GM13977 (cell line): ENCODE data around the gene GPR15LG.
A peak's percentile ranks its signal among the peaks of the same experiment; 100 is the strongest.

Experiments
- DNase-seq: peaks from one replicate; pipeline ENCODE4 v3.0.0; 2012; ENCODE audit warnings: low spot score
- CTCF ChIP-seq: IDR thresholded peaks from 2 replicates; pipeline ENCODE4 v1.5.1; 2012; ENCODE audit warnings: mild to moderate bottlenecking, control low read depth; ENCODE audit not compliant: insufficient read depth; ENCODE audit errors: extremely low read depth, missing control alignments
- in situ Hi-C: fragments of 300-500 bp; cut with MboI; formaldehyde crosslinking; loops from one replicate; pipeline ENCODE4 v1.12.0; 2022; ENCODE audit warnings: low sequenced_read_pairs, low pct_unique_long_range_greater_than_20kb, mixed read lengths, inconsistent platforms; ENCODE audit not compliant: unreplicated experiment

The GPR15LG gene

GRCh38 chr10:84202349-84202748 lies 28.7 kb downstream of the GPR15LG start:
- no peak for TF ChIP-seq CTCF
- DNase-seq, result no peak
- in situ Hi-C loops, result no loop called here

- DNase-seq, result peak; percentile 75
- in situ Hi-C loops, result no loop called here
- peak; percentile 74 for TF ChIP-seq CTCF
Measured at GRCh38 chr10:84204122-84204521, 30.5 kb downstream of the GPR15LG start.

GRCh38 chr10:84204610-84205009 lies 31.0 kb downstream of the GPR15LG start:
- TF ChIP-seq CTCF, result no peak
- no peak for DNase-seq
- in situ Hi-C loops, result loop anchor here (5.0 kb wide), 1 partner anchor 42 kb away; no protein-coding TSS in a partner anchor

GRCh38 chr10:84205049-84205852 lies 31.6 kb downstream of the GPR15LG start:
- peak; percentile 82 for DNase-seq
- in situ Hi-C loops, result loop anchor here (5.0 kb wide), 1 partner anchor 43 kb away; no protein-coding TSS in a partner anchor
- TF ChIP-seq CTCF, result peak; percentile 92

GRCh38 chr10:84205853-84206525 lies 32.4 kb downstream of the GPR15LG start:
- in situ Hi-C loops, result loop anchor here (5.0 kb wide), 1 partner anchor 44 kb away; no protein-coding TSS in a partner anchor
- no peak for DNase-seq
- TF ChIP-seq CTCF, result no peak

DNA sequence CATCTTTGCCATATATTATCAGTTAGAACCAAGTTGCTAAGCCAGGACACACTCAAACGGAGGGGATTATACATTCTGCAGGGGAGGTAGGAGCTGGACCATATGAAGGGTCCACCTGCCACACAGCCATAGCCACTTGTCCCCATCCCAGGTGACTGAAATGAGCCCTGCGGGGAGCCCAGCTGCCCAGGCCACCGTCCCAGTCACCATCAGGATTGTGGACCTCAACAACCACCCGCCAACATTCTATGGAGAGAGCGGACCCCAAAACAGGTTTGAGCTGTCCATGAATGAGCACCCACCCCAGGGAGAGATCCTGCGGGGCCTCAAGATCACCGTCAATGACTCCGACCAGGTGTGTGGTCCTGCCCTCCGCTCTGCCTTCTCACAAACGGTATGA lies 34.4 kb downstream of the GPR15LG start:
- no peak for DNase-seq
- in situ Hi-C loops, result loop anchor here (5.0 kb wide), 1 partner anchor 46 kb away; no protein-coding TSS in a partner anchor
- TF ChIP-seq CTCF, result no peak
